D721Med (cell line): Measurements from ENCODE around the gene CYP3A7.
"Not testable (repeated sequence)": the region's sequence is repeated elsewhere in the genome, so short reads cannot be mapped to it uniquely, and the experiment has no call there.

ENCODE experiments used
- DNase-seq: peaks from one replicate; pipeline ENCODE4 v3.0.0; 2011; ENCODE audit warnings: low spot score; ENCODE audit not compliant: insufficient read length
- FAIRE-seq: peaks from 2 replicates; lab custom pipeline; 2011; peaks lifted over from hg19 to GRCh38; lab: Jason Lieb, UNC
- TF ChIP-seq, protein P1 (sequence below): IDR thresholded peaks from 2 replicates; pipeline ENCODE4 v1.5.1; 2012; ENCODE audit warnings: mild to moderate bottlenecking, control low read depth; ENCODE audit not compliant: insufficient read depth; ENCODE audit errors: missing control alignments

The CYP3A7 gene

DNA sequence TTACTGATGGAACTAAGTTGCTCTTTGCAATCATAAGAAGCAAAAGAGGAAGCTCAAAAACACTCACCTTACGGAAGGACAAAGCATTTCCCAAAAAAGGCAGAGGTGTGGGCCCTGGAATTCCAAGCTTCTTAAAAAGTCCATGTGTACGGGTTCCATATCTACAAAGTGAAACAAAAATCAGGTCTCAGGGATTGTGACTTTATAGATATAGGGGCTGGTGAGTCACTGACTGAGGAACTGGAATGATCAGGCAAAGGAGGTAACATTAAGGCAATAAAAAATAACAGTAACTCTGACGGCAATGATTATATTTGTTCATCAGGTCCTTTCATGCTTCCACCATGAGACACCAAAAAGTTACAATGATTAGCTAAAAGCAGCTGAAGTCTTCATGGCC, 4.0 kb downstream of the CYP3A7 start:
- FAIRE-seq (no peak), DNase-seq (no peak)
- TF ChIP-seq, protein P1, sequence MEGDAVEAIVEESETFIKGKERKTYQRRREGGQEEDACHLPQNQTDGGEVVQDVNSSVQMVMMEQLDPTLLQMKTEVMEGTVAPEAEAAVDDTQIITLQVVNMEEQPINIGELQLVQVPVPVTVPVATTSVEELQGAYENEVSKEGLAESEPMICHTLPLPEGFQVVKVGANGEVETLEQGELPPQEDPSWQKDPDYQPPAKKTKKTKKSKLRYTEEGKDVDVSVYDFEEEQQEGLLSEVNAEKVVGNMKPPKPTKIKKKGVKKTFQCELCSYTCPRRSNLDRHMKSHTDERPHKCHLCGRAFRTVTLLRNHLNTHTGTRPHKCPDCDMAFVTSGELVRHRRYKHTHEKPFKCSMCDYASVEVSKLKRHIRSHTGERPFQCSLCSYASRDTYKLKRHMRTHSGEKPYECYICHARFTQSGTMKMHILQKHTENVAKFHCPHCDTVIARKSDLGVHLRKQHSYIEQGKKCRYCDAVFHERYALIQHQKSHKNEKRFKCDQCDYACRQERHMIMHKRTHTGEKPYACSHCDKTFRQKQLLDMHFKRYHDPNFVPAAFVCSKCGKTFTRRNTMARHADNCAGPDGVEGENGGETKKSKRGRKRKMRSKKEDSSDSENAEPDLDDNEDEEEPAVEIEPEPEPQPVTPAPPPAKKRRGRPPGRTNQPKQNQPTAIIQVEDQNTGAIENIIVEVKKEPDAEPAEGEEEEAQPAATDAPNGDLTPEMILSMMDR = no peak

DNA sequence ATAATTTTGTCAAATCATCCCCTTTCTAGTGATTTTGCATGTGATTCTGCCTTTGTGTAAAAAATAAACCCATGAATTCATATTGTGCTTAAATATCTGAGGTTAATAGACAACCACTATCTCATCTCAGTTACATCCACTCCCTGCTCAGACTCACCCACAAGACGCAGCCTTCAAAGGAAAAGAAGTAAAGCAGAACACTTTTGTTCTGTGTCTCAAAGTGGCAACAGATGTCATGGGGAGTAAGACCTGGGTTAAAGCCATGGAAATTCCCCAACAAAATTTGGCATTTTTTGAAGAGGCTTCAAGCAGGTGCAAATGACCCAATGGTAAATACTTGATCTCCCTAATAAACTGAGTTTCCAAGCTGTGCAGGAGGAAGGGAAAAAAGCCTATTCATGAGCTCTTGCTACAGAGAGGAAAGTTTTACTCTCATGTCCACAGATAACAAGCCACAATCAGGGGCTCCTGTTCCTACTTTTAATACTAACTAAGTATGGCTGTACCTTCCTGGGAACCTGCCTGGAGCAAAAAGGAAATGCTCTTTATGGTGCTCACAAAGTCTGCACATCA, 4.7 kb downstream of the CYP3A7 start:
- FAIRE-seq = no peak
- TF ChIP-seq, protein P1 = no peak
- DNase-seq = no peak

DNA sequence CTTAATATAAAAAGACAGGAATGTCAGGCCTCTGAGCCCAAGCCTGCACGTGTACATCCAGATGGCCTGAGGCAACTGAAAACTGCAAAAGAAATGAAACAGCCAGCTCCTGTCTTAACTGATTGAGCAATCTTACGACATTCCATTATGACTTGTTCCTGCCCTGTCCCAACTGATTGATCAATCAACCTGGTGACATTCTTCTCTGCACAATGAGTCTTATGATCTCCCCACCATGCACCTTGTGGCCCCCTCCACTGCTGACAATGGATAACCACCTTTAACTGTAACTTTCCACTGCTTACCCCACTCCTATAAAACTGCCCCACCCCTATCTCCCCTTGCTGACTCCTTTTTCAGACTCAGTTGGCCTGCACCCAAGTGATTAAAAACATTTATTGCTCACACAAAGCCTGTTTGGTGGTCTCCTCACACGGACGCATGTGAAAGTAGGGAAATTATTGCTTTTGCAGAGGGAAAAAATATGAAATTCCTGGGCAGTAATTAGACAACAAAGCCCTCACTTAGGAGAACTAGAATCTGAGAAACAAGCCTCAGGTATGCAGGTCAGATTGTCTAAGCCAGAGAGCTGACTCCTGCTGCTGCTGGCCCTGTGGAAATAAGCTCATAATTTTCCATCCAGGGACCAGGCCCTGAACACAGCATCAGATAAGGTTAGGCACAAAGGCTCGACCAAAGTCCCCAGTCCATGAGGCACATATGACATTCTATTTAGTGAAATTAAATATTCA, 5.3 kb downstream of the CYP3A7 start:
- TF ChIP-seq, protein P1 = no peak
- FAIRE-seq = no peak
- DNase-seq = no peak

DNA sequence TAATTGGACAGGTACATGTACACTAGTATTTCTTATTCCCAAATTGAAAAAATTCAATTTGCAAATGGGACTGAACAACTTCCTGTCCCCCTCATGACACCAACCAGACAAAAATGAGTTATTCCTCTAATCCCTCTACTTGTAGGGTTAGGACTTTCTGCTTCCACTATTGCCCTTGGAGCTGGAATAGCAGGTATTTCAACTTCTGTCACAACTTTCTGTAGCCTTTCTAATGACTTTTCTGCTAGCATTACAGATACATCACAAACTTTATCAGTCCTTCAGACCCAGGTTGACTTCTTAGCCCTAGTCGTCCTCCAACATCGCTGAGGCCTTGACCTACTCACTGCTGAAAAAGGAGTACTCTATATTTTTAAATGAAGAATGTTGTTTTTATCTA, 6.4 kb downstream of the CYP3A7 start:
- FAIRE-seq (no peak), DNase-seq (no peak)
- TF ChIP-seq, protein P1 = no peak

DNA sequence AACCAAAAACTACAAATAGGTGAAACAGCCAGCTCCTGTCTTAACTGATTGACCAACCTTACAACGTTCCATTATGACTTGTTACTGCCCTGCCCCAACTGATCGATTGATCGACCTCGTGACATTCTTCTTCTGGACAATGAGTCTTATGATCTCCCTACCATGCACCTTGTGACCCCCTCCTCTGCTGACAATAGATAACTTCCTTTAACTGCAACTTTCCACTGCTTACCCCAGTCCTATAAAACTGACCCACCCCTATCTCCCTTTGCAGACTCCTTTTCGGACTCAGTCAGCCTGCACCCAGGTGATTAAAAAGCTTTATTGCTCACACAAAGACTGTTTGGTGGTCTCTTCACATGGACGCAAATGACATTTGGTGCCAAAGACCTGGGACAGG, 11.8 kb downstream of the CYP3A7 start:
- FAIRE-seq, DNase-seq: not testable (repeated sequence)

DNA sequence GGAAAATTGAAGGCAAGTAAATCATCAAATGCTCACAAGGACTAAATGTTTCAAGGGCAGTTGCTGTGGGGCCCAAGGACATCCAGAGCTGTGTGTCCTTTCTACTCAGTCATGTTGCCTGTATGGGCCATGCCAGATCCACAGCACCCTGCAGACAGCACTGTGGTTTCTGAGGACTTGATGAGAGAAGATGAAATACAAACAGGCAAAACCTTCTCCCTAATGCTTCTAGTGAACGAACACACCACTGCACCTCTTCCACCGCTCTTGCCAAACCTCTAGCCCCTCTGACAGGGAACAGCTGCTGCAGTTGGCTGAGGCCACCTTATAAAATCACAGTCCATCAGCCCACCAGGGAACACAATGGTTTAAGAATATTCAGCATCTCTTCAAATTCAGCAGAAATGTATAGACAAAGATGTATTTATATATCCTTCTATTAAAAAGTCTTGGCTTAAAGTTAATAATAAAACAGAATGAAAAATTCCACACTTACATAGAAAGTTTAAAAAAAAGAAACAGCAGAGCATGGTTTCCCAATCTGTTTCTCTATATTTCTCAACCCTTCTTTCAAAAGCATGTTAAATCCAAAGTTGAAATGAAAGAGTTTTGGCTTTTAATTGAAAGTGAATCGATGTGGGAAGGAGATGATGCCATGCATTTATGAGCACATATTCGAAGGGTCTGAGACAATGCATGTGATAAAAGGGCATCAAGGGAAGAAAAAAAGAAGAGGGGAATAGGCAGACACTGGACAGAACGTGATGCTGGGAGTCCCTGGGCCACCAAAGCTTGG, 14.0 kb downstream of the CYP3A7 start:
- TF ChIP-seq, protein P1 = no peak
- DNase-seq = no peak
- FAIRE-seq = no peak

DNA sequence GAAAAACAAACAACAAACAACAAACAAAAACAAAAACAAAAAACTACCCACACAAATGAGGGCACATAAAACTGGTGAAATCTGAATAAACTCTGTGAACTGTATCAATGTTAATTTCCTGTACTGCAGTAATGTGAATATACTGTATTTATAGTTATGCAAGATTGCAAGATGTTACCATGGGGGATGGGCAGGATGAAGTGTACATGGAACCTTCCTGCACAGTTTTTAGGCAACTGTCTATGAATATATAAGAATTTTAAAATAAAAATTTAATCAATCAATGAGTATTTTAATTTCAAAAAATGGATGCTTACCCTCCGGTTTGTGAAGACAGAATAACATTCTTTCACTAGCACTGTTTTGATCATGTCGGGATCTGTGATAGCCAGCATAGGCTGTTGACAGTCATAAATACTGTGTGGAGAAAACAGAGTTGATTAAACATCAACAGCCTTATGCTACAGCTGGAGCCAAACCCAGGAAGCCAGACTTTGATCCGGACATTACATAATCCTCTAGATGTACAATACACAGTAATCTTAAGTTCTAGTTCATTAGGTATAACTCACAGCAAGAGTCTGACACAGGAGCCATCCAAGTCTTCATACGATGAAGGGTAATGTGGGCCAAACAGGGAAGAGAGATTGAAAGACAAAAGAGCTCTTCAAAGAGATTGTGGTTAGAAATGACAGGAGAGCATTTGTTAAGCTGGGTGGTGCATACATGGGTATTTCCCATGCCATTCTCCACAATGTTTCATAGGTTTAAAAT, 14.8 kb downstream of the CYP3A7 start:
- TF ChIP-seq, protein P1 = no peak
- FAIRE-seq (no peak), DNase-seq (no peak)
